ENCODE results near the gene AMDHD2.
"Not testable (repeated sequence)": the region's sequence is repeated elsewhere in the genome, so short reads cannot be mapped to it uniquely, and the experiment has no call there.

AMDHD2 gene, protein sequence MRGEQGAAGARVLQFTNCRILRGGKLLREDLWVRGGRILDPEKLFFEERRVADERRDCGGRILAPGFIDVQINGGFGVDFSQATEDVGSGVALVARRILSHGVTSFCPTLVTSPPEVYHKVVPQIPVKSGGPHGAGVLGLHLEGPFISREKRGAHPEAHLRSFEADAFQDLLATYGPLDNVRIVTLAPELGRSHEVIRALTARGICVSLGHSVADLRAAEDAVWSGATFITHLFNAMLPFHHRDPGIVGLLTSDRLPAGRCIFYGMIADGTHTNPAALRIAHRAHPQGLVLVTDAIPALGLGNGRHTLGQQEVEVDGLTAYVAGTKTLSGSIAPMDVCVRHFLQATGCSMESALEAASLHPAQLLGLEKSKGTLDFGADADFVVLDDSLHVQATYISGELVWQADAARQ

DNA sequence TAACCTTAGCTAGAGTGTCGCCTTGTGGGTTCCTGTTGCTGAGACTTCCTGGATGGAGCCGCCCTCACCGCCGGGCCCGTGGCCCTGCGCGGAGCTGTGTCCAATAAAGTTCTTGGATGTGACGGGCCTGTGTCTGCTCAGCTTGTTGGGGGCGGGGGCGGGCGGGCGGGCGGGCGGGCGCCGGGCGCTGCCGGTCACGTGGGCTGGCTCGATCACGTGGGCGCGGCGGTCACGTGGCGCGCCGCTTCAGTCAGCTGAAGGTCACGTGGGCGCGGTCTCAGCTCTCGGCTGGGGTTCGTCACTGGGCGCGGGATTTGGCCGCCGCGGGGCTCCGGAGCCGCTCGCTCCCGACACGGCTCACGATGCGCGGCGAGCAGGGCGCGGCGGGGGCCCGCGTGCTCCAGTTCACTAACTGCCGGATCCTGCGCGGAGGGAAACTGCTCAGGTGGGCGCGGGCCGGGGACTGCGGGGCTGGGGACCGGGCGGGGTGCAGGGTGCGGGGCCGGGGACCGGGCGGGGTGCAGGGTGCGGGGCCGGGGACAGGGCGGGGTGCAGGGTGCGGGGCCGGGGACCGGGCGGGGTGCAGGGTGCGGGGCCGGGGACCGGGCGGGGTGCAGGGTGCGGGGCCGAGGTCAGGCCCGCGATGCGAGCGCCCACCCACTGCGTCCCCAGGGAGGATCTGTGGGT is at the start of gene AMDHD2:
Gene AMDHD2 (plus strand): TSS at position 275 of the 687 bp plus-strand sequence. CDS start 88 bp downstream, at position 363.
- peak; percentile 77 to 81 for DNase-seq (ENCODE audit: low read depth in 2 of 2)

DNA sequence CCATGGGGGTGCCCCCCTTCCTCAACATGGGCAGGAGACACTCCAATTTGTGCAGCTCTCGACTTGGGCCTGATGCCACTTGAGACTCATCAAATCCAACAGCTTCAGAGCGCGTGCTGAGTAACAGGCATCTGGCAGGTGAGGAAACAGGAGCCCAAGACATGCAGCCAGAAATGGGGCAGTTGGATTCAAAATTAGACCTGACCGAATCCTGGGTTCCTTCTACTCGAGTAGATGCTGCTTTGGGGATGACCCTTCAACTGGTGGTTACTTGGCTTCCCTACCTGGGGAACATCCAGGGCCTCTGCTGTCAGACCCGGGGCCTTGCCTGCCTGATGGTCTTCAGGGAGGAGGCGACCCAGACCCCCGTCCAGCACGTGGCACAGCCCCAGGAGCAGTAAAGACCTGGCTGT is 49.6 kb upstream of the AMDHD2 start:
- DNase-seq (ENCODE audit: low read depth in 2 of 2), result no peak

DNA sequence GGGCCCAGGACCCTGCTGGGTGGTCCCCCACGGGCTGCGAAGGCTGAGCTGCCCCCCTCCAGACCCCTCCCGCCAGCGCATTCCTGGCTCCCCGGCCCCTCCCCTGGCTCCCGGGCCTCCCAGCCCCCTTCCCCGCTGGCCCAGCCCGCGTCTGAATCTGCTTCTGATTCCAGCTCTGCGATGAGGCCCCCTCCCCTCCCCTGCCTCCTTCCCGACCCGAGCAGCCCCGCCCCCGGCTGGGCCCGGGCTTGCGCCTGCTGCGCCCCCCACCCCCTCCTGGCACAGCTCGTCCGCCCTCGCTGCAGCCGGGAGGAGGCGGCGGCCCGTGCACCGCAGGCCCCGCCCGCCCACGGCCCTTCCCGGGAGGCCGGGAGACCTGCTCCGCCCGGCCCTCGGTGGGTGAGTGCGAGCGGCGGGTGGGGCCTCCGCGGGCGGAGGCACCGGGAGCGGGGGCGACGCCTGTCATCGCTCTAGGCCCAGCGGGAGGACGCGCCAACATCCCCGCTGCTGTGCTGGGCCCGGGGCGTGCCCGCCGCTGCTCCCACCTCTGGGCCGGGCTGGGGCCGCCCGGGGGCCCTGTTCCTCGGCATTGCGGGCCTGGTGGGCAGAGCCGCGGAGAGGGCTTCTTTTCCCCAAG is 49.0 kb upstream of the AMDHD2 start, which contains the start of gene NTN3:
Gene NTN3 (plus strand): TSS at position 282 of the 637 bp plus-strand sequence. CDS start 405 bp downstream, outside the sequence.
- DNase-seq (ENCODE audit: low read depth in 2 of 2), result no peak

DNA sequence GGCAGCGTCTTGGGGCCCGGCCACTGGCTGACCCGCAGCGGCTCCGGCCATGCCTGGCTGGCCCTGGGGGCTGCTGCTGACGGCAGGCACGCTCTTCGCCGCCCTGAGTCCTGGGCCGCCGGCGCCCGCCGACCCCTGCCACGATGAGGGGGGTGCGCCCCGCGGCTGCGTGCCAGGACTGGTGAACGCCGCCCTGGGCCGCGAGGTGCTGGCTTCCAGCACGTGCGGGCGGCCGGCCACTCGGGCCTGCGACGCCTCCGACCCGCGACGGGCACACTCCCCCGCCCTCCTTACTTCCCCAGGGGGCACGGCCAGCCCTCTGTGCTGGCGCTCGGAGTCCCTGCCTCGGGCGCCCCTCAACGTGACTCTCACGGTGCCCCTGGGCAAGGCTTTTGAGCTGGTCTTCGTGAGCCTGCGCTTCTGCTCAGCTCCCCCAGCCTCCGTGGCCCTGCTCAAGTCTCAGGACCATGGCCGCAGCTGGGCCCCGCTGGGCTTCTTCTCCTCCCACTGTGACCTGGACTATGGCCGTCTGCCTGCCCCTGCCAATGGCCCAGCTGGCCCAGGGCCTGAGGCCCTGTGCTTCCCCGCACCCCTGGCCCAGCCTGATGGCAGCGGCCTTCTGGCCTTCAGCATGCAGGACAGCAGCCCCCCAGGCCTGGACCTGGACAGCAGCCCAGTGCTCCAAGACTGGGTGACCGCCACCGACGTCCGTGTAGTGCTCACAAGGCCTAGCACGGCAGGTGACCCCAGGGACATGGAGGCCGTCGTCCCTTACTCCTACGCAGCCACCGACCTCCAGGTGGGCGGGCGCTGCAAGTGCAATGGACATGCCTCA is 48.3 kb upstream of the AMDHD2 start:
- DNase-seq (ENCODE audit: low read depth in 2 of 2), result no peak

DNA sequence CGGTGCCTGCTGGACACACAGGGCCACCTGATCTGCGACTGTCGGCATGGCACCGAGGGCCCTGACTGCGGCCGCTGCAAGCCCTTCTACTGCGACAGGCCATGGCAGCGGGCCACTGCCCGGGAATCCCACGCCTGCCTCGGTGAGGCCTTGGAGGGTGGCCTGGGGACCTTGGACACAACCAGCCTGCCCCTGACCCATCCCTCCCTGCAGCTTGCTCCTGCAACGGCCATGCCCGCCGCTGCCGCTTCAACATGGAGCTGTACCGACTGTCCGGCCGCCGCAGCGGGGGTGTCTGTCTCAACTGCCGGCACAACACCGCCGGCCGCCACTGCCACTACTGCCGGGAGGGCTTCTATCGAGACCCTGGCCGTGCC is 47.7 kb upstream of the AMDHD2 start:
- no peak for DNase-seq (ENCODE audit: low read depth in 2 of 2)

DNA sequence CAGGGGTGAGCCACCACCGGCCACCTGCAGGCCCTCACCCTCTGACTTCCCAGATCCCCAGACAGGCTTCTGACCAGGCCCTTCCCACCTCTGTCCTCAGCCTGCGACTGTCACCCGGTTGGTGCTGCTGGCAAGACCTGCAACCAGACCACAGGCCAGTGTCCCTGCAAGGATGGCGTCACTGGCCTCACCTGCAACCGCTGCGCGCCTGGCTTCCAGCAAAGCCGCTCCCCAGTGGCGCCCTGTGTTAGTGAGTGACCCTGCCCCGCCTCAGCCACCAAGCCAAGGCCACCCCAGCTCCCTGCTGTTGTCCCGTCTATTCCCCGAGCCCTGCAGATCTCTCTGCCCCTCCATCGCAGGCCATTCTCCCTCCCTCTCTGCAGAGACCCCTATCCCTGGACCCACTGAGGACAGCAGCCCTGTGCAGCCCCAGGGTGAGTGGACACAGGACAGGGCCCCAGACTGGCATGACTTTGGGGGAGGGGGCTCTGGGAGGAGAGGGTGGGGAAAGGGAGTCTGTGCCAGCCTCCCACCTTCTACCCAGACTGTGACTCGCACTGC is 47.2 kb upstream of the AMDHD2 start:
- no peak for DNase-seq (ENCODE audit: low read depth in 2 of 2)

DNA sequence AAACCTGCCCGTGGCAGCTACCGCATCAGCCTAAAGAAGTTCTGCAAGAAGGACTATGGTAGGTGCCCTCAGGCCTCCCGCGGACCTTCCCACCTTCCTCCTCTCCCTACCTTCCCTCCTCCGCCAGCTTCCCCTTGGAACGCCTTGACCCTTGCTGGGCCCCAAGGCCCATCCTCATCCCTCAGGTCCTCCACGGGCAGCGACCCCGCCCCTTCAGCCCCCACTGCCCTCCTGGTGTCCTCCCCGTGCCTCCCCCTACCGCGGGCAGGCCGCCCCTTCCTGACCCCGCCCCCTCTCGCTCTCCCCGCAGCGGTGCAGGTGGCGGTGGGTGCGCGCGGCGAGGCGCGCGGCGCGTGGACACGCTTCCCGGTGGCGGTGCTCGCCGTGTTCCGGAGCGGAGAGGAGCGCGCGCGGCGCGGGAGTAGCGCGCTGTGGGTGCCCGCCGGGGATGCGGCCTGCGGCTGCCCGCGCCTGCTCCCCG is 46.7 kb upstream of the AMDHD2 start:
- no peak for DNase-seq (ENCODE audit: low read depth in 2 of 2)

DNA sequence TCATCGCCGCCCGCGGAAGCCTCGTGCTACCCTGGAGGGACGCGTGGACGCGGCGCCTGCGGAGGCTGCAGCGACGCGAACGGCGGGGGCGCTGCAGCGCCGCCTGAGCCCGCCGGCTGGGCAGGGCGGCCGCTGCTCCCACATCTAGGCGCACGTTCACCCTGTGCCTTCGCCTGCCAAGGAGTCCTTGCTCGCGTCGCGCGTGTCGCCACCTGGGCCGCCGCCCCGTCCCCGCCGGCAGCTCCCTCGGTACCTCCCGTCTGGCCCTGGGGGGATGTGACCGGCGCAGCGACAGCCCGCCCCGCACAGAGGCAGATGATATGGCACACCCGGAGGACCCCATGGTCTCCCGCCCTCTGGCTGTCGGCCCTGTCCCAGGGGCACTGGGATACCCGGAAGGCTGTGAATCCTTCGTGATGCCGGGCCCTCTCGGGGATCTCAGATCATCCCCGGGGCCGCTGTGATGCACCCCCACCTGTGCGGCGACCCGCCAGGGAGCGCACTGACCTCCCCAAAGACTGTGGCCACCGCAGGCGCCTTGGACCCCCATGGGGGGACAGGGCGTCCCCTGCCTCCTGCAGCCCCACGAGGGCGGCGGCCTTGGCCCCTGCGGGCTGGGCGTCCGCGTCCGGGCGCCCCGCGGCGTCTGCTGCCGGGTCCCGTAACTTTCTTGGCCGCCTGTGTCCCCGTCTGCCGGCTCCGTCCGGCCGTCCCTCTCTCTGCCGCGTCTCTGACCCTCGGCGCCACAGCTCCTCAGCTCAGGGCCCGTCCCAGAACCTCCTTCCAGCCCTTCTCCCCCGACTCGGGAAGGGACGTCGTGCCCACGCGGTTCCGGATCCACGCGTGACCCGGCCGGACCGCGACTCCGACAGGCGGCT is 45.9 kb upstream of the AMDHD2 start:
- DNase-seq (ENCODE audit: low read depth in 2 of 2), result peak; percentile 12 to 14

DNA sequence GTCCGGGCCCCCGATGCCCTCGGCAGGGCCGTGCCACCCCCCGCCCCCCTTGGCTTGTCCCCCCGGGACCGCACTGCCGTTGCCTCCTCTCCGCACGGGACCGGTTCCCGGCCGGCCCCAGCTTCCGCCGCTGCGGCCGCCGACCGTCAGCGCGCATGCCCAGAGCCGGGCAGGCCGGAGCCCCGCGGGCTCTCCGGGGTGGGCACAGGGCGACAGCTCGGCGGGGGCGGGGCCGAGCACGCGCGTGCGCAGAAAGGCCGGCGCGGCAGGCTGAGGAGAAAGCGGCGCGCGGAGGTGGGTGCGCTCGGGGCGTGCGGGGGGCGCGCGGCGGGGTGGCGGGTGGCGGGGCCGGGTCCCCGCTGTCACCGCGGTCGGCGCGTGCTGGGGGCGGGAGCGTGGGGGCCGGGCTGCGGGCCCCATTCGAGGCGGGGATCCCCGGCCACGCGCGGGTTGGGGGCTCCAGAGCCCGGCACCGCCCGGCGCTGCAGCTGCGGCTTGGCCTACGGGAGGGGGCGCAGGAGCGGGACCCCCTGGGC is 45.2 kb upstream of the AMDHD2 start, which contains the start of gene TBC1D24:
Gene TBC1D24 (plus strand): TSS at position 251 of the 536 bp plus-strand sequence. CDS start 21,022 bp downstream, outside the sequence.
- DNase-seq (ENCODE audit: low read depth in 2 of 2), result peak; percentile 60 to 75

DNA sequence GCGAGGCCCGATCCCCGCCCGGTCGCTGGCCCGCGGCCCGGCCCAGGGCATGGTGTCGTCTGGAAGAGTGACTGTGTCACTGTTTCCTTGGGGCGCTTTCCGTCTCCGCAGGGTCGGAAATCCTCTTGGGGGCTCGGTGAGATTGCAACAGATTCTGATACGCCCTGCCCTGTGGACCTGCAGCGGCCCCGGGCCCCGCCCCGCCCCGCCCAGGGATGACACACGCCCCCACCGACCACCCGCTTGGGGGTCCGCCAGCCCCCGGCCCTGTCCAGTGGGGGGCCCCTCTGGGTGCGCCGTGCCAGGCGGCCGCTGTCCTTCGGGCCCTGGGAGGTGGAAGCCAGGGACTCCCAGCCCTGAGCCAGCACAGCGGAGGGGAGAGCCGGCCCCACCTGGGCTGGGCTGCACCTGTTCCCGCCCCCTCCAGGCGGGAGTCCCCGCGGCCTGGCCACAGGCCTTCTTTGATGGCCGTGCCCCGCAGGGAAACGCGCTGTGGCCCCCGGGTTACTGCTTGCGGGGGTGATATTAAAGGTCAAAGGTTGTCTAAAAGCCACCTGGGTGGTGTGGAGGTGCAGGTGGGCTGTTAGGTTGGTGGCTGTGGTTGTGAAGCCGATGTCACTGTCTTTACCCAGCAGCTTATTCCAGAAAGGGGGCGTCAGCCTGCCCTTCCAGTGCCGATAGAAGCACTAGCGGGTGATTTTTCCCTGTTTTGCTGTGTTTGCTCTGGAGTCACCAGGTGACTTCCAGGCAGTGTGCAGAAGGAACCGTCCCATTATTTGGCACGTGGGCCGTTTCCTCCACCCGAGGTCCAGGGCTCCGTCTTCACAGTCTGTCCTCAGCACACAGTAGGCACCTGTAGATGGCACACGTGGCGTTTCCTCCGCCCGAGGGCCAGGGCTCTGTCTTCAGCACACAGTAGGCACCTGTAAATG is 44.5 kb upstream of the AMDHD2 start:
- DNase-seq (ENCODE audit: low read depth in 2 of 2), result peak in 1 of 2 donors; percentile 21

DNA sequence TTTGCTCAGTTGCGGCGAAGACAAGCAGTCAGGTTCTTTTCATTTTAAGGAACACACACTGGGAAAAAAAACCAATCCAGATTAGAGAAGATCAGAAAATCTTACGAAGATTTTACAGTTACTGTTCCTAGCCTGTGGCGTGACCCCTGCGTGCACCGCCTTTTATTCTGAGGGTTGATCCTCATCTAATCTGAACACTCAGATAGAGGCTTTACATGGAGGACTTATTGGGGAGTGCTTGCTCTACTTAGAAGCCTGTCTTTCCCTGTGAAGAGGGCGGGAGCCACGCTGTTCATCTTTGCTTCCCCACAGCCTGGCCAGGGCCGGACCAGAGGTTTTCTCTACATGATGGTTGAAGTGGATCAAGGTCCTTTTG is 43.8 kb upstream of the AMDHD2 start:
- no peak for DNase-seq (ENCODE audit: low read depth in 2 of 2)

DNA sequence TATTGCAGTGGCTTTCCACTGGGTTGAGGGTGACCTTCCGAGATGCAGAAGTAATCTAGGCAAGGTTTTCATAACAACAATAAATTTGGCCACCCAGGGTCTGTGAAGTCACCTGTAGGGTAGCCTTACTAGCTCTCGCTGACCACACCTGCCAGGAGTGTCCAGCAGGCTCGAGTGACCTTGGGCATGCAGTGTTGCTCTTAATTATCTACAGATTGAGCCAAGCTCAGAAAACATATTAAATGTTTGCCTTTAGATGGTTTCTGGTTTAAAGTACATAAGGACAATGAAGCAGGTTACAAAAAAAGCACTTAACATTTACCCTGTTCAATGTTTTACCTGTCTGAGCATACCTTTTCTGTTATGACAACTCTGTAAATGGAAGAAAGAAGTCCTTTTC is 43.4 kb upstream of the AMDHD2 start:
- no peak for DNase-seq (ENCODE audit: low read depth in 2 of 2)

DNA sequence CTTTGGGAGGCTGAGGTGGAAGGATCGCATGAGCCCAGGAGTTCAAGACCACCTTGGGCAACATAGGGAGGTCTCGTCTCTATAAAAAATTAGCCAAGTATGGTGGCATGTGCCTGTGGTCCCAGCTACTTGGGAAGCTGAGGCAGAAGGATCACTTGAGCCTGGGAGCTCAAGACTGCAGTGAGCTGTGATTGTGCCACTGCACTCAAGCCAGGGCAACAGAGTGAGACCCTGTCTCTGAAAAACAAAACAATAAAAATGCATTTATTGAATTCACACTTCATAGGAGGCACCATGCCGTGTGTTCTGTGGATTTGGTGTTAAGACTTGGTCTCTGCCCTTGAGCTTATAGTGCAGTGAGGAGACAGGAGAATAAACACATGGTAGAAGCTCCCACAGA is 42.8 kb upstream of the AMDHD2 start:
- DNase-seq (ENCODE audit: low read depth in 2 of 2), result no peak

DNA sequence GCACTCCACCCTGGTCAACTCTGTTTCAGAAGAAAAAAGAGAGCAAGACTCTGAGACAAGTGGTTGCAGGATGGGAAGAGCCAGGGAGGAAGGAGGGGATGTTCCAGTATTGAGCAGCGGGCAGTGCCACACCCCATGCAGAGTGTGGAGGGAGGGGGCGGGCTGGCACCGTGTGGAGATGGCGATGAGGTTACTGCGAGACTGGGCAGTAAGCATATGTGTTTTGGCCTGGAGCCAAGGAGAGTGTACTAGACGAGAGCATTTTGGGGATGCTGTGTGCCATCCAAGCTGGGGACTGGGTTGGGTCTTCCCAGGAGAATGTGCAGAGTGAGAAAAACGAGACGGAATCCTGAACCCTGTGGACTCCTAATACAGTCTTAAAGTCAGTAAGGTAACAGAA is 41.9 kb upstream of the AMDHD2 start:
- no peak for DNase-seq (ENCODE audit: low read depth in 2 of 2)

DNA sequence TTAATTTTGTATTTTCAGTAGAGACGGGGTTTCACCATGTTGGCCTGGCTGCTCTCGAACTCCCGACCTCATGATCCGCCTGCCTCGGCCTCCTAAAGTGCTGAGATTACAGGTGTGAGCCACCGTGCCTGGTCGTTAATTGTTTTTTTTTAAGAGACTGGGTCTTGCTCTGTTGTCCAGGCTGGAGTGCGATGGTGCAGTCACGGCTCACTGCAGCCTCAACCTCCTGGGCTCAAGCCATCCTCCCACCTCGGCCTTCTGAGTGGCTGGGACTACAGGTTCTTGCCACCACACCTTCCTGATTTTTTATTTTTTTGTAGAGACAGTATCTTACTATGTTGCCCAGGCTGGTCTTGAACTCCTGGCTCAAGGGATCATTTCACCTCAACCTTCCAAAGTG is 40.2 kb upstream of the AMDHD2 start:
- not testable (repeated sequence) for DNase-seq (ENCODE audit: low read depth in 2 of 2)

DNA sequence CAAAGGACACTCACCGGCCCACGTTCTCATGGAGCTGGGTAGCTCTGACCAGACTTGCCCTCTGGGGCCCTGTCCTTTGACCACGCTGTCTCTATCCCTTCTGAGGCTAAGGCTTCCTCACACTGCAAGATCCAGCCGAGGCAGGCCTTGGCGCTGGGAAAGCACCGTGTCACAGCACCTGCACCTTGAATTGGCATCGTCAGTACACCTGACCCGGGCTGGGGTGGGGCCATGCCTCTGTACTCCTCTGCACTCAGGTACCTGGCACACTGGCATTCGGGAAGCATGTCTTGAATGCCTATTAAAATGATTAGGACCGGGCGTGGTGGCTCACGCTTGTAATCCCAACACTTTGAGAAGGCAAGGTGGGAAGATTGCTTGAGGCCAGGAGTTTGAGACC is 39.2 kb upstream of the AMDHD2 start:
- no peak for DNase-seq (ENCODE audit: low read depth in 2 of 2)

DNA sequence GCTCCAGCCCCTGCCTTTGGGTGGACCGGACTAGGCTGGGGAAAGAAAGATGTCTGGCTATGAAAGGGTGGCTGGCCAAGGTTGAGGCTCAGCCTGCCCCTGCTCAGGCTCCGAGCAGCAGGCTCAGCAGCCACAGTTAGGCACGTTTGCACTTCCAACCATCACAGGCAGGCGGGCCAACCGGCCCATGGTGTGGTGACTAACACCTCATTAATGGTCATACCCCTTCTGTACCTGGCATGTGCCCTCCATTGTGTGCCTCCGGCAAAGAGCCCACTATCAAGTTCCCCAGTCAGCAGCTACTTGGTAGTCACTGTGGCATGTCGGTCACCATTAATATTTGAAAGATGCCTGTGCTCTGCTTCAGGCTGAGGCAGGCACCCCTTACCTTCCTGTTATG is 38.5 kb upstream of the AMDHD2 start:
- DNase-seq (ENCODE audit: low read depth in 2 of 2), result no peak

DNA sequence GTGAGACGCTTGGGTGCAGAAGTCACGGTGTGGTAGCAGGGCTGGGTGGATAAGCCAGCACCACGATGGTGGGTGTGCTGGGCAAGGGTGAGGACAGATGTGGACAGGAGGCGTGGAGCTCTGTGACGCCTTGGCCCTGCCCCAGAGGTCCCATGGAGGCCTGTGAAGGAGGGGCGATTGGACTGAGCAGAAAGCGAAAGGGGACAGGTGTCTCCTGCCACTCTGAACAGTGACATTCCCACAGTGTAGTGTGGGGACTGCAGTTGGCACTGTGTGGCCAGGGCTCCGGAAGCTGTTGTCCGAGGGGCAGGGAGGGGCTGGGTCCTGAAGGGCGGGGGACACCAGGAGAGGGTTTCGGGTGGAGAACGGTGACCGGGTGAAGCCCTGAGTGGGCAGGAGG is 37.9 kb upstream of the AMDHD2 start:
- DNase-seq (ENCODE audit: low read depth in 2 of 2), result no peak
